PC-3 (cell line): ENCODE measurements around the gene TRIM31. TPM values are rescaled to one million over a fixed set of nuclear protein-coding genes. Genes with fewer than 3 reads are reported as not detected.

Experiments used
- ATAC-seq: fragments of 200-7000 bp; cut with Tn5 transposase; 2 replicates; pipeline ENCODE4 v1.9.1; 2020; ENCODE audit warnings: mild to moderate bottlenecking, moderate library complexity
- BruUV-seq: library from RNA; stranded (reverse); fragments of 400-500 nt; replicated peaks from 2 replicates; lab custom pipeline; 2021; lab: Mats Ljungman, UMichigan
- CTCF ChIA-PET: fragments of 300-600 bp; sonication (Branson Sonifier 250); formaldehyde crosslinking; loops from one replicate; lab custom pipeline; 2022; ENCODE audit warnings: antibody characterized with exemption; lab: Charles Lee
- POLR2A ChIA-PET: fragments of 300-600 bp; sonication (Branson Sonifier 250); formaldehyde crosslinking; loops from one replicate; lab custom pipeline; 2022; ENCODE audit warnings: antibody characterized with exemption; ENCODE audit not compliant: unreplicated experiment; lab: Charles Lee
- DNase-seq: peaks from one replicate; pipeline ENCODE4 v3.0.0-alpha.2; 2015
- H2AFZ ChIP-seq: fragments of 300-600 bp; sonication (generic); 2 replicates; pipeline ENCODE4 v1.6.0; 2016; ENCODE audit warnings: antibody characterized with exemption, low read length
- H3F3A ChIP-seq: fragments of 300-600 bp; sonication (generic); one replicate; pipeline ENCODE4 v1.6.0; 2017; ENCODE audit warnings: antibody characterized with exemption, low read length, control low read depth, mild to moderate bottlenecking; ENCODE audit not compliant: unreplicated experiment
- H3K27ac ChIP-seq: fragments of 300-600 bp; sonication (generic); 2 replicates; pipeline ENCODE4 v1.5.1; 2016; ENCODE audit warnings: mild to moderate bottlenecking, low read length
- H3K27me3 ChIP-seq: fragments of 300-600 bp; sonication (generic); 2 replicates; pipeline ENCODE4 v1.6.1; 2016; ENCODE audit warnings: low read length, mixed read lengths
- H3K36me3 ChIP-seq: fragments of 300-600 bp; sonication (generic); 2 replicates; pipeline ENCODE4 v1.6.1; 2016; ENCODE audit warnings: low read depth, mixed run types, low read length, mixed read lengths
- H3K4me1 ChIP-seq: fragments of 300-600 bp; sonication (generic); 2 replicates; pipeline ENCODE4 v1.5.1; 2016; ENCODE audit warnings: low read length; ENCODE audit not compliant: insufficient read depth
- H3K4me2 ChIP-seq: fragments of 300-600 bp; sonication (generic); 2 replicates; pipeline ENCODE4 v1.6.0; 2016; ENCODE audit warnings: low read length
- H3K4me3 ChIP-seq: fragments of 300-600 bp; sonication (generic); 2 replicates; pipeline ENCODE4 v1.5.1; 2016; ENCODE audit warnings: mild to moderate bottlenecking, low read length, mixed read lengths
- H3K79me2 ChIP-seq: fragments of 300-600 bp; sonication (generic); 2 replicates; pipeline ENCODE4 v1.6.1; 2017; ENCODE audit warnings: low read length, mixed read lengths
- H3K9ac ChIP-seq: fragments of 300-600 bp; sonication (generic); 2 replicates; pipeline ENCODE4 v1.6.0; 2016; ENCODE audit warnings: mild to moderate bottlenecking, low read length
- H3K9me2 ChIP-seq: fragments of 300-600 bp; sonication (generic); replicated peaks from 2 replicates; pipeline ENCODE4 v1.6.1; 2016; ENCODE audit warnings: mixed run types, low read length, mixed read lengths
- H3K9me3 ChIP-seq: fragments of 300-600 bp; sonication (generic); 2 replicates; pipeline ENCODE4 v1.6.1; 2016; ENCODE audit warnings: low read length, mixed read lengths
- H4K20me1 ChIP-seq: fragments of 300-600 bp; sonication (generic); 2 replicates; pipeline ENCODE4 v1.6.1; 2016; ENCODE audit warnings: low read length, mixed read lengths
- EZH2 ChIP-seq: fragments of 300-600 bp; sonication (generic); IDR thresholded peaks from one replicate; pipeline ENCODE4 v1.6.1; 2017; ENCODE audit warnings: antibody characterized with exemption, mild to moderate bottlenecking, low read length; ENCODE audit not compliant: unreplicated experiment
- EZH2phosphoT487 ChIP-seq: fragments of 300-600 bp; sonication (generic); IDR thresholded peaks from 2 replicates; pipeline ENCODE4 v1.6.1; 2018; ENCODE audit warnings: mild to moderate bottlenecking, antibody characterized with exemption, low read length, borderline replicate concordance
- intact Hi-C: fragments of 100-400 bp; cut with micrococcal nuclease; formaldehyde crosslinking; loops from 2 replicates; pipeline ENCODE4 v1.9.0; 2023
- total RNA-seq: library from RNA; depleted of rRNA; stranded (reverse); fragments of >200 nt; gene quantifications from 2 replicates; pipeline ENCODE4 v1.2.3, GENCODE V29; 2014
- TF ChIP-seq, protein P1 (sequence below): fragments of 300-600 bp; sonication (generic); conservative IDR thresholded peaks from 2 replicates; pipeline ENCODE4 v1.5.1; 2017; ENCODE audit warnings: antibody characterized with exemption, low read depth, mild to moderate bottlenecking, low read length

Gene TRIM31
- total RNA-seq, 1 experiment from 2014 or later, result 0.11 TPM

DNA sequence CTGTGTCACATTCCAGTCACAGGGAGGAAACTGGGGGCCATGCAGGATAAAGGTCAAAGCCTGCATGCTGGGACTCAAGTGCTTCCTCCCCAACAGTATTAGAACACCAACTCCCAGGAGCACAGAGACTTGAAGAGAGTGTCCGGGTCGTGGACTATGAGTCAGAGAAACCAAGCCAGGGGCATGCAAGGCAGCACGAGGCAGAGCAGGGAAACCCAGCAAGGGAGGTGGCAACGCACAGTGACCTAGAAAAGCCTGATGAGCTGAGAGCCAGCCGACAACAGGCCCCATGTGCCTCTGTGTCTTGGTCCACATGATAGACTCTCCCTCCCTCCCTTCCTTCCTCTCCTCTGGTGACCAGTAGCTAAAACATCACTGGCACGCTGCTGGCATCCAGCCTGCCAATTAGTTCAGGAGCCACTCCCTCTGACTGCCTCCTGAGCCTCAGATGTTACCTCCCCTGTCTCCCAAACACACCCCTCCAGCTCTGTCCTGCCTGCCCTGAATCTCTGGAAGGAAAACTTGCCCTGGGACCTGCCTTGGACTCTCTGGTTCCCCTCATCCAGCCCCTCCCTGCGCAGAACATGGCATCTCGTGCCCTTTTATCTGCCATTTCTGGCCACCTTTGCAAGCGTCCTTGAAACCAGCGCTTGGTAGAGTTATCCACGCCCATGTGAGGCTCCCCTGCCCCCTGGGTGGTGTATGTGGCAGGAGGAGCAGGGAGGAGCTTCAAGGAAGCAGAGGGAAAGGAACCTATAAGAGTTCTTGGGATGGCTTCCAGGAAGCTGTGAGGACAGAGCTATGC is 21.1 kb downstream of the TRIM31 start:
- POLR2A ChIA-PET, result no interaction called here
- peaks cover 22% of the 10 kb centered on the region for H3K4me1 ChIP-seq
- intact Hi-C loops, result no loop called here
- H3F3A ChIP-seq, result no peaks in the 10 kb centered on the region
- H2AFZ ChIP-seq, result peak overlapping the region; percentile 51
- CTCF ChIA-PET, result no interaction called here
- no peak overlapping the region for H3K27ac ChIP-seq
- peak; percentile 58 for DNase-seq
- H3K4me2 ChIP-seq, result no peak overlapping the region
- BruUV-seq, result no TSS peak
- no peaks in the 10 kb centered on the region for H4K20me1 ChIP-seq
- peak; percentile 41 for ATAC-seq
- no peaks in the 10 kb centered on the region for H3K36me3 ChIP-seq
- H3K4me3 ChIP-seq, result no peak overlapping the region
- no peaks in the 10 kb centered on the region for H3K9me3 ChIP-seq
- H3K27me3 ChIP-seq, result no peaks in the 10 kb centered on the region
- no peak overlapping the region for H3K9ac ChIP-seq
- no peak for TF ChIP-seq EZH2
- TF ChIP-seq EZH2phosphoT487, result no peak
- TF ChIP-seq, protein P1, sequence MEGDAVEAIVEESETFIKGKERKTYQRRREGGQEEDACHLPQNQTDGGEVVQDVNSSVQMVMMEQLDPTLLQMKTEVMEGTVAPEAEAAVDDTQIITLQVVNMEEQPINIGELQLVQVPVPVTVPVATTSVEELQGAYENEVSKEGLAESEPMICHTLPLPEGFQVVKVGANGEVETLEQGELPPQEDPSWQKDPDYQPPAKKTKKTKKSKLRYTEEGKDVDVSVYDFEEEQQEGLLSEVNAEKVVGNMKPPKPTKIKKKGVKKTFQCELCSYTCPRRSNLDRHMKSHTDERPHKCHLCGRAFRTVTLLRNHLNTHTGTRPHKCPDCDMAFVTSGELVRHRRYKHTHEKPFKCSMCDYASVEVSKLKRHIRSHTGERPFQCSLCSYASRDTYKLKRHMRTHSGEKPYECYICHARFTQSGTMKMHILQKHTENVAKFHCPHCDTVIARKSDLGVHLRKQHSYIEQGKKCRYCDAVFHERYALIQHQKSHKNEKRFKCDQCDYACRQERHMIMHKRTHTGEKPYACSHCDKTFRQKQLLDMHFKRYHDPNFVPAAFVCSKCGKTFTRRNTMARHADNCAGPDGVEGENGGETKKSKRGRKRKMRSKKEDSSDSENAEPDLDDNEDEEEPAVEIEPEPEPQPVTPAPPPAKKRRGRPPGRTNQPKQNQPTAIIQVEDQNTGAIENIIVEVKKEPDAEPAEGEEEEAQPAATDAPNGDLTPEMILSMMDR, result no peak
- no peaks in the 10 kb centered on the region for H3K9me2 ChIP-seq
- H3K79me2 ChIP-seq, result no peaks in the 10 kb centered on the region

DNA sequence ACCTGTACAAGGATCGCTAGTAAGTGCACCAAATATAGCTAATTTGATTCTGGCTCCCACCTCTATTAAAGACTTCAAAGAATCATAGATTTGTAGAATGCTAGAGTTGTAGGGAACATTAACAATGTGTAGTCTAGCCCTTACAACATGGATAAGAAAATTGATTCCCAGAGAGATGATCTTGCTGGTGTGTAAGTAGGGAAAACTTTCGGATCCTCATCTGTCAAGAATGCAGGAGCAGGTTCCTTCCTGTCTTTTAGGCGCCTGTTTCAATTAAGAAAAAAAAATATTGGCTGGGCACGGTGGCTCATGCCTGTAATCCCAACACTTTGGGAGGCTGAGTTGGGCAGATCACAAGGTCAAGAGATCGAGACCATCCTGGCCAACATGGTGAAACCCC is 25.0 kb downstream of the TRIM31 start:
- CTCF ChIA-PET, result no interaction called here

More for the DNA sequence above, 25.0 kb downstream of the TRIM31 start:
- BruUV-seq, result no TSS peak
- POLR2A ChIA-PET, result no interaction called here
- Histone ChIP-seq H3K4me1 (peaks cover 8% of the 10 kb centered on the region; the same call in 1 of the 2 replicates), H2AFZ (no peak overlapping the region), H3K27me3 (no peaks in the 10 kb centered on the region), H3F3A (no peaks in the 10 kb centered on the region), H3K36me3 (no peaks in the 10 kb centered on the region), H3K79me2 (no peaks in the 10 kb centered on the region), H3K4me3 (no peak overlapping the region), H3K9me2 (no peaks in the 10 kb centered on the region), H3K9me3 (no peaks in the 10 kb centered on the region), H3K4me2 (no peak overlapping the region), H3K9ac (no peak overlapping the region), H3K27ac (no peak overlapping the region), H4K20me1 (no peaks in the 10 kb centered on the region)
- TF ChIP-seq EZH2 (no peak), EZH2phosphoT487 (no peak)
- TF ChIP-seq, protein P1, result no peak
- ATAC-seq (no peak), DNase-seq (no peak)
- intact Hi-C loops, result no loop called here
